H1 (cell line): Measurements from ENCODE around the gene PRR29. TPM values are rescaled to one million over a fixed set of nuclear protein-coding genes. Genes with fewer than 3 reads are reported as not detected.

ENCODE experiments used
- JUN ChIP-seq: IDR thresholded peaks from 2 replicates; pipeline ENCODE4 v1.6.1; 2011; ENCODE audit warnings: low read depth, mild to moderate bottlenecking, improper control_type of control experiment, low read length
- NRF1 ChIP-seq: IDR thresholded peaks from 2 replicates; pipeline ENCODE4 v1.6.1; 2011; ENCODE audit warnings: mild to moderate bottlenecking, low read depth, low read length, improper control_type of control experiment
- POU5F1 ChIP-seq: IDR thresholded peaks from 2 replicates; pipeline ENCODE4 v1.6.1; 2011; ENCODE audit warnings: low read depth, mild to moderate bottlenecking, low read length, moderate library complexity
- RXRA ChIP-seq: IDR thresholded peaks from 2 replicates; pipeline ENCODE4 v1.6.1; 2011; ENCODE audit warnings: low read depth, mild to moderate bottlenecking, low read length, moderate library complexity; ENCODE audit not compliant: insufficient read depth
- SUZ12 ChIP-seq: fragments of 200-600 bp; sonication (generic); IDR thresholded peaks from 2 replicates; pipeline ENCODE4 v1.6.1; 2012; ENCODE audit warnings: mild to moderate bottlenecking, inconsistent platforms, low read length, moderate library complexity, mixed read lengths
- TAF1 ChIP-seq: IDR thresholded peaks from 2 replicates; pipeline ENCODE4 v1.6.1; 2011; ENCODE audit warnings: mild to moderate bottlenecking, low read depth, low read length
- polyA plus RNA-seq, 7 experiments: library from polyadenylated mRNA; depleted of rRNA in 3 of 7; stranded (reverse) in 5 of 7; unstranded in 2 of 7; fragments of >200 nt in 5 of 7; fragments of 200-250 nt in 2 of 7; gene quantifications; 1 replicate in 5 of 7; 2 replicates in 1 of 7; 4 replicates in 1 of 7; pipeline versions ENCODE4 v1.2.1 to v1.2.3, GENCODE V29; 2011 to 2013; ENCODE audit warnings: missing spikeins in 2 of 7, mixed read lengths in 2 of 7
- total RNA-seq: library from RNA; stranded (reverse); fragmentation: NEBNext Ultra II Directional; extraction: Animal tissue kit (Norgen Biotek cat#: 25700); gene quantifications from 2 replicates; pipeline ENCODE4 v1.2.1, GENCODE V29; 2021

PRR29 gene
- total and polyA plus RNA-seq, 2 of the 8 experiments (the other 6 are each of a cell fraction or from before 2014, with no cell fraction given), result 0.67 to 0.83 TPM

- TF ChIP-seq RXRA (no peak), TAF1 (no peak), SUZ12 (no peak), NRF1 (no peak), POU5F1 (no peak), JUN (no peak)
- TF ChIP-seq, all 59 proteins: peak for 0
Measured at GRCh38 chr17:63954402-63955063, 43.6 kb upstream of the PRR29 start (continued).
